ENCODE data around the gene UGT1A6. TPM values are rescaled to one million over a fixed set of nuclear protein-coding genes. Genes with fewer than 3 reads are reported as not detected.
"Not testable (repeated sequence)": the region's sequence is repeated elsewhere in the genome, so short reads cannot be mapped to it uniquely, and the experiment has no call there.

UGT1A6 gene
- not detected for total RNA-seq
- polyA plus RNA-seq, result not detected
- long read RNA-seq, donor 1, result 0 reads
- long read RNA-seq, donor 2, result 0 reads

- 81 to 96% (median 91%) methylated on average over 4 of the region's 4 CpGs for WGBS, 5 donors
- Histone ChIP-seq H3K27ac (no peak within 1 kb of the TSS), H3K4me3 (no peak within 1 kb of the TSS), H3K4me1 (no peaks in the 10 kb centered on the region), H3K27me3 (replicated peaks in 1 of 7) (no peaks in the 10 kb centered on the region), H3K36me3 (no peaks in the 10 kb centered on the region), H3K9me3 (no peaks in the 10 kb centered on the region)
- intact Hi-C loops (cut with DNase I; ENCODE audit: low total_unique reads), result no loop called here
- no peak for DNase-seq
- TF ChIP-seq POLR2A (IDR thresholded peaks at IDR 0.05) (no peak), POLR2AphosphoS5 (IDR thresholded peaks at IDR 0.05) (no peak)
- TF ChIP-seq, protein P1, sequence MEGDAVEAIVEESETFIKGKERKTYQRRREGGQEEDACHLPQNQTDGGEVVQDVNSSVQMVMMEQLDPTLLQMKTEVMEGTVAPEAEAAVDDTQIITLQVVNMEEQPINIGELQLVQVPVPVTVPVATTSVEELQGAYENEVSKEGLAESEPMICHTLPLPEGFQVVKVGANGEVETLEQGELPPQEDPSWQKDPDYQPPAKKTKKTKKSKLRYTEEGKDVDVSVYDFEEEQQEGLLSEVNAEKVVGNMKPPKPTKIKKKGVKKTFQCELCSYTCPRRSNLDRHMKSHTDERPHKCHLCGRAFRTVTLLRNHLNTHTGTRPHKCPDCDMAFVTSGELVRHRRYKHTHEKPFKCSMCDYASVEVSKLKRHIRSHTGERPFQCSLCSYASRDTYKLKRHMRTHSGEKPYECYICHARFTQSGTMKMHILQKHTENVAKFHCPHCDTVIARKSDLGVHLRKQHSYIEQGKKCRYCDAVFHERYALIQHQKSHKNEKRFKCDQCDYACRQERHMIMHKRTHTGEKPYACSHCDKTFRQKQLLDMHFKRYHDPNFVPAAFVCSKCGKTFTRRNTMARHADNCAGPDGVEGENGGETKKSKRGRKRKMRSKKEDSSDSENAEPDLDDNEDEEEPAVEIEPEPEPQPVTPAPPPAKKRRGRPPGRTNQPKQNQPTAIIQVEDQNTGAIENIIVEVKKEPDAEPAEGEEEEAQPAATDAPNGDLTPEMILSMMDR (IDR thresholded peaks at IDR 0.05 in 8 of 11, conservative IDR thresholded peaks at IDR 0.05 in 3 of 11), result no peak
These were observed at the start of gene UGT1A6 for GRCh38 chr2:233692648-233693047. Gene UGT1A6 (plus strand): TSS chr2:233692890. CDS start chr2:233693005, 115 bp downstream.

- peaks cover 0 to 40% (median 27%) of the 10 kb centered on the region in 8 donors for H3K9me3 ChIP-seq
- no peak for DNase-seq
- intact Hi-C loops (cut with DNase I; ENCODE audit: low total_unique reads), result no loop called here
- H3K27me3 ChIP-seq (replicated peaks in 1 of 7), result no peaks in the 10 kb centered on the region
- H3K4me1 ChIP-seq, result no peaks in the 10 kb centered on the region
- WGBS, 5 donors, result 82 to 100% (median 91%) methylated on average over 1 of the region's 1 CpG
- H3K4me3 ChIP-seq, result no peak overlapping the region
- TF ChIP-seq POLR2AphosphoS5 (IDR thresholded peaks at IDR 0.05) (no peak), POLR2A (IDR thresholded peaks at IDR 0.05) (no peak)
- TF ChIP-seq, protein P1 (IDR thresholded peaks at IDR 0.05 in 8 of 11, conservative IDR thresholded peaks at IDR 0.05 in 3 of 11), result no peak
- H3K27ac ChIP-seq, result no peak overlapping the region
- H3K36me3 ChIP-seq, result no peaks in the 10 kb centered on the region
These were observed 49.6 kb upstream of the UGT1A6 start for GRCh38 chr2:233643128-233643527.

GRCh38 chr2:233646033-233646432, 46.7 kb upstream of the UGT1A6 start:
- whole genome bisulfite sequencing, 5 donors, result 86 to 94% (median 92%) methylated on average over 3 of the region's 3 CpGs
- H3K36me3 ChIP-seq; H3K27me3 ChIP-seq (replicated peaks in 1 of 7); DNase-seq; H3K4me1 ChIP-seq; intact Hi-C loops (cut with DNase I; ENCODE audit: low total_unique reads); H3K27ac ChIP-seq; H3K4me3 ChIP-seq: not testable (repeated sequence)
- H3K9me3 ChIP-seq, result peaks cover 0 to 40% (median 27%) of the 10 kb centered on the region in 8 donors

DNA sequence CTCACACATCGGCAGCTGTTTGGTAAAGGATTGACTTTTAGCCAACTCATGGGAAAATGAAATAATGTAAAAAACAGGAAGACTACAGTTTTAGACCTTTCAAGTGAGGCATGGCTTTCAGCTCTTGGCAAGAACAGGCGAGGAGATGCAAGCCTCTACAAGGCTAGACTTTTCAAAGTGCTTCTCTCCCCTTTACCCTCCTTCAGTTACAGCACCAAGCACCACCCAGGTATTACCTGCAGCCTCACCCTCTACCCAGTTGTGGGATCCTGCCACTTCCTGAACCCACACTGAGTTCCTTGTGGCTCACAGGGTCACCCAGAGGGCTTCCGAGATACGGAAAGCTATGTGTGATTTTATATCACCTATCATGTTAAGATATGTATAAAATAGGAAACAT, 41.7 kb upstream of the UGT1A6 start:
- TF ChIP-seq POLR2A (IDR thresholded peaks at IDR 0.05), result no peak
- TF ChIP-seq, protein P1 (IDR thresholded peaks at IDR 0.05 in 8 of 11, conservative IDR thresholded peaks at IDR 0.05 in 3 of 11), result no peak
- no peaks in the 10 kb centered on the region for H3K4me1 ChIP-seq
- no peaks in the 10 kb centered on the region for H3K36me3 ChIP-seq
- intact Hi-C loops (cut with DNase I; ENCODE audit: low total_unique reads), result no loop called here
- 80 to 92% (median 84%) methylated on average over 4 of the region's 4 CpGs for WGBS, 5 donors
- H3K9me3 ChIP-seq, result peaks cover 0 to 12% (median 10%) of the 10 kb centered on the region in 8 donors
- no peak overlapping the region for H3K27ac ChIP-seq
- no peak for DNase-seq
- no peak overlapping the region for H3K4me3 ChIP-seq
- no peaks in the 10 kb centered on the region for H3K27me3 ChIP-seq (replicated peaks in 1 of 7)

- 91 to 100% (median 95%) methylated on average over 2 of the region's 2 CpGs for WGBS, 5 donors
These were observed 41.3 kb upstream of the UGT1A6 start for GRCh38 chr2:233651430-233651829.

More at GRCh38 chr2:233651430-233651829, 41.3 kb upstream of the UGT1A6 start:
- no peak overlapping the region for H3K27ac ChIP-seq
- no peak overlapping the region for H3K4me3 ChIP-seq
- no peaks in the 10 kb centered on the region for H3K36me3 ChIP-seq
- no peaks in the 10 kb centered on the region for H3K27me3 ChIP-seq (replicated peaks in 1 of 7)
- no peak for TF ChIP-seq POLR2AphosphoS5 (IDR thresholded peaks at IDR 0.05)
- no peak for TF ChIP-seq POLR2A (IDR thresholded peaks at IDR 0.05)
- TF ChIP-seq, protein P1 (IDR thresholded peaks at IDR 0.05 in 8 of 11, conservative IDR thresholded peaks at IDR 0.05 in 3 of 11), result no peak
- H3K9me3 ChIP-seq, result peaks cover 0 to 8% (median 6%) of the 10 kb centered on the region in 8 donors
- intact Hi-C loops (cut with DNase I; ENCODE audit: low total_unique reads), result no loop called here
- DNase-seq, result no peak
- no peaks in the 10 kb centered on the region for H3K4me1 ChIP-seq

All from spleen (tissue), 13 donors.